ENCODE data around the gene ETNK2. TPM values are rescaled to one million over a fixed set of nuclear protein-coding genes. Genes with fewer than 3 reads are reported as not detected.

The ETNK2 gene
- total RNA-seq, 4 donors from 2014 or later = 6.7 to 54.4 (median 25.0) TPM

GRCh38 chr1:204192046-204192445 is 40.2 kb upstream of the ETNK2 start:
- no peak overlapping the region for H3K27ac ChIP-seq

GRCh38 chr1:204191456-204191855 is 39.6 kb upstream of the ETNK2 start:
- H3K9me3 ChIP-seq = no peaks in the 10 kb centered on the region
- peaks cover 6 to 25% (median 8%) of the 10 kb centered on the region in 3 donors for H3K4me1 ChIP-seq
- intact Hi-C loops (cut with DNase I) = no loop called here
- WGBS, 2 donors = 47 to 75% methylated on average over 7 of the region's 7 CpGs
- no peak for DNase-seq
- TF ChIP-seq POLR2A (IDR thresholded peaks at IDR 0.05) = no peak
- TF ChIP-seq CTCF (IDR thresholded peaks at IDR 0.05) = no peak
- H3K4me3 ChIP-seq = no peak overlapping the region
- H3K27ac ChIP-seq = no peak overlapping the region
- H3K36me3 ChIP-seq = no peaks in the 10 kb centered on the region
- H3K27me3 ChIP-seq = peaks cover 0 to 86% (median 0%) of the 10 kb centered on the region in 4 donors

More at GRCh38 chr1:204192046-204192445, 40.2 kb upstream of the ETNK2 start:
- intact Hi-C loops (cut with DNase I) = no loop called here
- peaks cover 6 to 25% (median 8%) of the 10 kb centered on the region in 3 donors for H3K4me1 ChIP-seq
- 86 to 88% methylated on average over 2 of the region's 2 CpGs for WGBS, 2 donors
- H3K4me3 ChIP-seq = no peak overlapping the region
- H3K9me3 ChIP-seq = no peaks in the 10 kb centered on the region
- no peak for DNase-seq
- TF ChIP-seq POLR2A (IDR thresholded peaks at IDR 0.05) (no peak), CTCF (IDR thresholded peaks at IDR 0.05) (no peak)
- peaks cover 0 to 86% (median 0%) of the 10 kb centered on the region in 4 donors for H3K27me3 ChIP-seq
- no peaks in the 10 kb centered on the region for H3K36me3 ChIP-seq

GRCh38 chr1:204190212-204191211 is 38.7 kb upstream of the ETNK2 start:
- 28 to 45% methylated on average over 8 to 17 of the region's 44 CpGs for WGBS, 2 donors
- Histone ChIP-seq H3K36me3 (no peaks in the 10 kb centered on the region), H3K27me3 (peaks cover 0 to 83% (median 0%) of the 10 kb centered on the region in 4 donors), H3K4me1 (peaks cover 6 to 25% (median 8%) of the 10 kb centered on the region in 3 donors), H3K9me3 (no peaks in the 10 kb centered on the region), H3K4me3 (peak overlapping the region; percentile 1 to 55 (median 30)), H3K27ac (peak overlapping the region in 1 of 4 donors; percentile 36)
- no peak for DNase-seq
- intact Hi-C loops (cut with DNase I) = no loop called here
- TF ChIP-seq POLR2A (IDR thresholded peaks at IDR 0.05) = no peak

- intact Hi-C loops (cut with DNase I) = no loop called here
- Histone ChIP-seq H3K36me3 (no peaks in the 10 kb centered on the region), H3K27ac (no peak overlapping the region), H3K27me3 (peaks cover 0 to 74% (median 0%) of the 10 kb centered on the region in 4 donors), H3K4me3 (no peak overlapping the region), H3K9me3 (no peaks in the 10 kb centered on the region), H3K4me1 (peaks cover 6 to 25% (median 8%) of the 10 kb centered on the region in 3 donors)
- no peak for DNase-seq
- TF ChIP-seq POLR2A (IDR thresholded peaks at IDR 0.05) (no peak), CTCF (IDR thresholded peaks at IDR 0.05) (no peak)
- 65 to 71% methylated on average over 8 to 11 of the region's 11 CpGs for WGBS, 2 donors
These were observed 37.3 kb upstream of the ETNK2 start for GRCh38 chr1:204188959-204189639.

GRCh38 chr1:204186597-204186996 is 34.8 kb upstream of the ETNK2 start:
- Histone ChIP-seq H3K4me3 (no peak overlapping the region), H3K27me3 (peaks cover 0 to 53% (median 0%) of the 10 kb centered on the region in 4 donors), H3K36me3 (no peaks in the 10 kb centered on the region), H3K4me1 (peaks cover 6 to 26% (median 8%) of the 10 kb centered on the region in 3 donors), H3K9me3 (no peaks in the 10 kb centered on the region), H3K27ac (no peak overlapping the region)
- intact Hi-C loops (cut with DNase I) = no loop called here
- no peak for TF ChIP-seq CTCF (IDR thresholded peaks at IDR 0.05)
- TF ChIP-seq POLR2A (IDR thresholded peaks at IDR 0.05) = no peak
- WGBS, 2 donors = 68 to 78% methylated on average over 10 of the region's 10 CpGs
- DNase-seq = no peak
